SK-N-SH (cell line): Measurements from ENCODE around the gene ENTPD1. TPM values are rescaled to one million over a fixed set of nuclear protein-coding genes. Genes with fewer than 3 reads are reported as not detected.

Experiments used
- CTCF ChIA-PET: fragments of 300-600, 350-600 bp; formaldehyde crosslinking; extraction: SDS; loops from one replicate; lab custom pipeline; 2021; lab: Yijun Ruan, JAX
- POLR2A ChIA-PET: fragments of 350-600 bp; sonication (Branson Sonifier 250); formaldehyde crosslinking; extraction: SDS; loops from one replicate; lab custom pipeline; 2020; ENCODE audit warnings: antibody characterized with exemption, inconsistent platforms; lab: Yijun Ruan, JAX
- DNase-seq: peaks from one replicate; pipeline ENCODE4 v3.0.0; 2012
- H2AFZ ChIP-seq: fragments of 200-600 bp; sonication (generic); 2 replicates; pipeline ENCODE4 v1.8.1; 2016; ENCODE audit warnings: antibody characterized with exemption, mild to moderate bottlenecking, low read depth
- H3F3A ChIP-seq: fragments of 200-600 bp; sonication (generic); replicated peaks from 2 replicates; pipeline ENCODE3; 2016; ENCODE audit warnings: antibody characterized with exemption, mild to moderate bottlenecking; ENCODE audit not compliant: insufficient read depth
- H3K27ac ChIP-seq, 2 experiments: fragments of 200-500 bp in 1 of 2; fragments of 200-600 bp in 1 of 2; sonication (Bioruptor generic) in 1 of 2; sonication (generic), shearing (Covaris generic) in 1 of 2; 2 replicates each; pipeline versions ENCODE4 v1.5.1 to v1.6.1; 2014 to 2016; ENCODE audit warnings: low read depth in 2 of 2, inconsistent platforms in 1 of 2, low read length in 1 of 2, mild to moderate bottlenecking in 1 of 2, mixed read lengths in 1 of 2
- H3K27me3 ChIP-seq: fragments of 200-600 bp; sonication (generic), shearing (Covaris generic); 2 replicates; pipeline ENCODE4 v1.6.1; 2016; ENCODE audit warnings: mixed run types; ENCODE audit not compliant: insufficient read depth
- H3K36me3 ChIP-seq, 2 experiments: fragments of 200-500 bp in 1 of 2; fragments of 200-600 bp in 1 of 2; sonication (Bioruptor generic) in 1 of 2; sonication (generic) in 1 of 2; replicated peaks in 1 of 2; 2 replicates each; pipeline versions ENCODE3 to v1.5.1; 2014 to 2016; ENCODE audit warnings: low read length in 1 of 2, mild to moderate bottlenecking in 1 of 2; ENCODE audit not compliant: insufficient read depth in 2 of 2, control insufficient read depth in 1 of 2
- H3K4me1 ChIP-seq, 2 experiments: fragments of 200-500 bp in 1 of 2; fragments of 200-600 bp in 1 of 2; sonication (Bioruptor generic) in 1 of 2; sonication (generic), shearing (Covaris generic) in 1 of 2; 2 replicates each; pipeline versions ENCODE4 v1.5.1 to v1.6.1; 2014 to 2016; ENCODE audit warnings: low read depth in 1 of 2, low read length in 1 of 2, mixed run types in 1 of 2; ENCODE audit not compliant: insufficient read depth in 2 of 2, control insufficient read depth in 1 of 2
- H3K4me2 ChIP-seq: fragments of 200-600 bp; sonication (generic), shearing (Covaris generic); 2 replicates; pipeline ENCODE4 v1.6.1; 2017; ENCODE audit warnings: mixed run types
- H3K4me3 ChIP-seq, 2 experiments: fragments of 200-500 bp in 1 of 2; fragments of 200-600 bp in 1 of 2; sonication (Bioruptor generic) in 1 of 2; sonication (generic), shearing (Covaris generic) in 1 of 2; 2 replicates each; pipeline versions ENCODE4 v1.5.1 to v1.8.1; 2014 to 2016; ENCODE audit warnings: low read depth in 2 of 2, inconsistent platforms in 1 of 2, low read length in 1 of 2, mild to moderate bottlenecking in 1 of 2, mixed read lengths in 1 of 2, moderate library complexity in 1 of 2
- H3K79me2 ChIP-seq: fragments of 200-600 bp; sonication (generic); 2 replicates; pipeline ENCODE4 v1.8.1; 2017; ENCODE audit warnings: mild to moderate bottlenecking; ENCODE audit not compliant: insufficient read depth
- H3K9ac ChIP-seq: fragments of 200-600 bp; sonication (generic); 2 replicates; pipeline ENCODE4 v1.6.1; 2017; ENCODE audit warnings: mixed run types
- H3K9me2 ChIP-seq: fragments of 200-600 bp; sonication (generic); 2 replicates; pipeline ENCODE4 v1.6.1; 2017; ENCODE audit warnings: mixed run types
- H3K9me3 ChIP-seq: fragments of 200-600 bp; sonication (generic); 2 replicates; pipeline ENCODE4 v1.6.1; 2017; ENCODE audit warnings: mixed run types, mild to moderate bottlenecking, moderate library complexity
- H4K20me1 ChIP-seq: fragments of 200-600 bp; sonication (generic); 2 replicates; pipeline ENCODE4 v1.6.1; 2017; ENCODE audit warnings: mild to moderate bottlenecking, mixed run types; ENCODE audit not compliant: insufficient read depth
- CHD2 ChIP-seq: fragments of 150-350 bp; IDR thresholded peaks from 2 replicates; pipeline ENCODE4 v1.6.1; 2018; ENCODE audit warnings: low read length; ENCODE audit not compliant: partially characterized antibody
- ELF1 ChIP-seq: IDR thresholded peaks from 2 replicates; pipeline ENCODE4 v1.4.0; 2012
- FOSL2 ChIP-seq: IDR thresholded peaks from 2 replicates; pipeline ENCODE4 v1.4.0; 2012; ENCODE audit warnings: low read depth, mild to moderate bottlenecking, moderate library complexity, borderline replicate concordance
- FOXM1 ChIP-seq: IDR thresholded peaks from 2 replicates; pipeline ENCODE4 v1.4.0; 2012; ENCODE audit warnings: low read depth, mild to moderate bottlenecking
- GABPA ChIP-seq: IDR thresholded peaks from 2 replicates; pipeline ENCODE4 v1.4.0; 2012; ENCODE audit warnings: low read depth, mild to moderate bottlenecking
- MEF2A ChIP-seq: IDR thresholded peaks from 2 replicates; pipeline ENCODE4 v1.4.0; 2012; ENCODE audit warnings: low read depth, borderline replicate concordance
- MXI1 ChIP-seq: IDR thresholded peaks from 2 replicates; pipeline ENCODE4 v1.6.1; 2012; ENCODE audit warnings: mild to moderate bottlenecking, low read depth, low read length, improper control_type of control experiment
- NFIC ChIP-seq: IDR thresholded peaks from 2 replicates; pipeline ENCODE4 v1.4.0; 2012; ENCODE audit warnings: borderline replicate concordance
- POLR2AphosphoS5 ChIP-seq: IDR thresholded peaks from 2 replicates; pipeline ENCODE4 v1.6.1; 2012; ENCODE audit warnings: low read depth, low read length
- RCOR1 ChIP-seq: fragments of 150-350 bp; IDR thresholded peaks from 2 replicates; pipeline ENCODE4 v1.6.1; 2017; ENCODE audit warnings: antibody characterized with exemption, low read length
- RFX5 ChIP-seq: IDR thresholded peaks from 2 replicates; pipeline ENCODE4 v1.6.1; 2012; ENCODE audit warnings: mild to moderate bottlenecking, improper control_type of control experiment, low read length
- RXRA ChIP-seq: IDR thresholded peaks from 2 replicates; pipeline ENCODE4 v1.4.0; 2012; ENCODE audit warnings: low read depth, mild to moderate bottlenecking, borderline replicate concordance
- SMC3 ChIP-seq: IDR thresholded peaks from 2 replicates; pipeline ENCODE4 v1.6.1; 2012; ENCODE audit warnings: low read depth, low read length, improper control_type of control experiment
- TCF12 ChIP-seq: IDR thresholded peaks from 2 replicates; pipeline ENCODE4 v1.4.0; 2012
- WGBS: methylation state at CpG from one replicate; pipeline ENCODE4 v1.1.6; 2017; ENCODE audit warnings: low lambda C conversion rate; 5-methylcytosine and 5-hydroxymethylcytosine counted together
- polyA plus RNA-seq, 3 experiments: library from polyadenylated mRNA; depleted of rRNA; stranded (reverse); fragments of >200 nt; gene quantifications; 2 replicates each; pipeline ENCODE4 v1.2.3, GENCODE V29; 2012
- TF ChIP-seq, protein P1 (sequence below): IDR thresholded peaks from 2 replicates; pipeline ENCODE4 v1.4.0; 2012; ENCODE audit warnings: low read depth
- TF ChIP-seq, protein P2 (sequence below): IDR thresholded peaks from 2 replicates; pipeline ENCODE4 v1.4.0; 2012; ENCODE audit warnings: low read depth, borderline replicate concordance
- TF ChIP-seq, protein P3 (sequence below): fragments of 200-600 bp; sonication (generic); IDR thresholded peaks from 2 replicates; pipeline ENCODE4 v1.6.1; 2017; ENCODE audit warnings: antibody characterized with exemption, mild to moderate bottlenecking, moderate library complexity
- TF ChIP-seq, protein P4 (sequence below): IDR thresholded peaks from 2 replicates; pipeline ENCODE4; 2012
- TF ChIP-seq, protein P5 (sequence below): IDR thresholded peaks from 2 replicates; pipeline ENCODE4 v1.4.0; 2012; ENCODE audit warnings: low read depth, borderline replicate concordance

Gene ENTPD1
- polyA plus RNA-seq, 1 of the 3 experiments (the other 2 are of a cell fraction): 0.02 TPM

DNA sequence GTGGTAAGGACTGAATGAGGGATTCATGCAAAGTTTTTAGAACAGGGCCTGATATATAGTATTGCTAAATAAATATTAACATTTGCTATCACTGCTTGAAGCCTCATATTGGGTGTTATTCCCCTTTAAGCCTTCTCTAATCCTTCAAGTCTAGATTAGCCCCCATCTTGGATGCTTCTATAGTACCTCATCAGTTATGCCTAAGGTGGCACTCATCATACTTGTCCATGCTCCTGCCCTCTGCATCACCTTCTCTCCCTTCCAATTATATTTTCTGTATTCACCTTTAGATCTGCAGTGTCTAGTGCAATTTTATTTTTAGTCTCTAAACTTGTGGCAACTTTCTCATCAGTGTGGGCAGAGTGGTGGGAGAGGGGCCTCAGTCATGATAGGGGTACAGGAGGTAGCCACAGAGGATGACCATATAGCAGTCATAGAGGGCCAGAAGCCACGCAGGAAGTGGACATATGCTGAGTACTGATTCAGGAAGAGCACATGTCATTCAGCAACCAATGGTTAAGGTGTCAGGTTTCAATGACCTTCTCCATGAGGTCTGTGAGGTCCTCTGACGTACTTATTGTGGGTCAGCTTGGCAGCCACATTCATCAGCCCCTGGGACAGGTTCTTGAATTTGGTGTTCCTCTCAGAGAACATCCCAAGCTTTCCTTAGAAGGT lies 2.5 kb downstream of the ENTPD1 start:
- Histone ChIP-seq H3K9ac (no peak overlapping the region), H4K20me1 (no peaks in the 10 kb centered on the region), H3K4me1 (no peaks in the 10 kb centered on the region), H3K27me3 (no peaks in the 10 kb centered on the region), H3K27ac (no peak overlapping the region), H3F3A (no peaks in the 10 kb centered on the region), H3K4me3 (no peak overlapping the region), H2AFZ (no peak overlapping the region), H3K9me2 (no peaks in the 10 kb centered on the region), H3K79me2 (no peaks in the 10 kb centered on the region), H3K9me3 (no peaks in the 10 kb centered on the region), H3K4me2 (no peak overlapping the region), H3K36me3 (no peaks in the 10 kb centered on the region)
- TF ChIP-seq MEF2A (no peak), RFX5 (no peak), ELF1 (no peak), TCF12 (no peak), MXI1 (no peak), FOXM1 (no peak), GABPA (no peak), FOSL2 (no peak), SMC3 (no peak), POLR2AphosphoS5 (no peak), NFIC (no peak), RCOR1 (no peak), RXRA (no peak), CHD2 (no peak)
- TF ChIP-seq, protein P1, sequence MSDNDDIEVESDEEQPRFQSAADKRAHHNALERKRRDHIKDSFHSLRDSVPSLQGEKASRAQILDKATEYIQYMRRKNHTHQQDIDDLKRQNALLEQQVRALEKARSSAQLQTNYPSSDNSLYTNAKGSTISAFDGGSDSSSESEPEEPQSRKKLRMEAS: no peak
- TF ChIP-seq, protein P2, sequence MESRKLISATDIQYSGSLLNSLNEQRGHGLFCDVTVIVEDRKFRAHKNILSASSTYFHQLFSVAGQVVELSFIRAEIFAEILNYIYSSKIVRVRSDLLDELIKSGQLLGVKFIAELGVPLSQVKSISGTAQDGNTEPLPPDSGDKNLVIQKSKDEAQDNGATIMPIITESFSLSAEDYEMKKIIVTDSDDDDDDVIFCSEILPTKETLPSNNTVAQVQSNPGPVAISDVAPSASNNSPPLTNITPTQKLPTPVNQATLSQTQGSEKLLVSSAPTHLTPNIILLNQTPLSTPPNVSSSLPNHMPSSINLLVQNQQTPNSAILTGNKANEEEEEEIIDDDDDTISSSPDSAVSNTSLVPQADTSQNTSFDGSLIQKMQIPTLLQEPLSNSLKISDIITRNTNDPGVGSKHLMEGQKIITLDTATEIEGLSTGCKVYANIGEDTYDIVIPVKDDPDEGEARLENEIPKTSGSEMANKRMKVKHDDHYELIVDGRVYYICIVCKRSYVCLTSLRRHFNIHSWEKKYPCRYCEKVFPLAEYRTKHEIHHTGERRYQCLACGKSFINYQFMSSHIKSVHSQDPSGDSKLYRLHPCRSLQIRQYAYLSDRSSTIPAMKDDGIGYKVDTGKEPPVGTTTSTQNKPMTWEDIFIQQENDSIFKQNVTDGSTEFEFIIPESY: no peak
- TF ChIP-seq, protein P3, sequence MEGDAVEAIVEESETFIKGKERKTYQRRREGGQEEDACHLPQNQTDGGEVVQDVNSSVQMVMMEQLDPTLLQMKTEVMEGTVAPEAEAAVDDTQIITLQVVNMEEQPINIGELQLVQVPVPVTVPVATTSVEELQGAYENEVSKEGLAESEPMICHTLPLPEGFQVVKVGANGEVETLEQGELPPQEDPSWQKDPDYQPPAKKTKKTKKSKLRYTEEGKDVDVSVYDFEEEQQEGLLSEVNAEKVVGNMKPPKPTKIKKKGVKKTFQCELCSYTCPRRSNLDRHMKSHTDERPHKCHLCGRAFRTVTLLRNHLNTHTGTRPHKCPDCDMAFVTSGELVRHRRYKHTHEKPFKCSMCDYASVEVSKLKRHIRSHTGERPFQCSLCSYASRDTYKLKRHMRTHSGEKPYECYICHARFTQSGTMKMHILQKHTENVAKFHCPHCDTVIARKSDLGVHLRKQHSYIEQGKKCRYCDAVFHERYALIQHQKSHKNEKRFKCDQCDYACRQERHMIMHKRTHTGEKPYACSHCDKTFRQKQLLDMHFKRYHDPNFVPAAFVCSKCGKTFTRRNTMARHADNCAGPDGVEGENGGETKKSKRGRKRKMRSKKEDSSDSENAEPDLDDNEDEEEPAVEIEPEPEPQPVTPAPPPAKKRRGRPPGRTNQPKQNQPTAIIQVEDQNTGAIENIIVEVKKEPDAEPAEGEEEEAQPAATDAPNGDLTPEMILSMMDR: no peak
- TF ChIP-seq, protein P4, sequence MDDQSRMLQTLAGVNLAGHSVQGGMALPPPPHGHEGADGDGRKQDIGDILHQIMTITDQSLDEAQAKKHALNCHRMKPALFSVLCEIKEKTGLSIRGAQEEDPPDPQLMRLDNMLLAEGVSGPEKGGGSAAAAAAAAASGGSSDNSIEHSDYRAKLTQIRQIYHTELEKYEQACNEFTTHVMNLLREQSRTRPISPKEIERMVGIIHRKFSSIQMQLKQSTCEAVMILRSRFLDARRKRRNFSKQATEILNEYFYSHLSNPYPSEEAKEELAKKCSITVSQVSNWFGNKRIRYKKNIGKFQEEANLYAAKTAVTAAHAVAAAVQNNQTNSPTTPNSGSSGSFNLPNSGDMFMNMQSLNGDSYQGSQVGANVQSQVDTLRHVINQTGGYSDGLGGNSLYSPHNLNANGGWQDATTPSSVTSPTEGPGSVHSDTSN: no peak
- TF ChIP-seq, protein P5, sequence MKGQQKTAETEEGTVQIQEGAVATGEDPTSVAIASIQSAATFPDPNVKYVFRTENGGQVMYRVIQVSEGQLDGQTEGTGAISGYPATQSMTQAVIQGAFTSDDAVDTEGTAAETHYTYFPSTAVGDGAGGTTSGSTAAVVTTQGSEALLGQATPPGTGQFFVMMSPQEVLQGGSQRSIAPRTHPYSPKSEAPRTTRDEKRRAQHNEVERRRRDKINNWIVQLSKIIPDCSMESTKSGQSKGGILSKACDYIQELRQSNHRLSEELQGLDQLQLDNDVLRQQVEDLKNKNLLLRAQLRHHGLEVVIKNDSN: no peak
- POLR2A ChIA-PET: no interaction called here
- DNase-seq: no peak
- WGBS: 15% methylated on average over 2 of the region's 2 CpGs
- CTCF ChIA-PET: interaction anchor here (1.4 kb wide), 2 partner anchors 22 to 65 kb away, joined by 3 to 4 read pairs; partner anchors contain the start of gene TCTN3
